ENCODE data around the gene ANKRD44.

Gene ANKRD44

GRCh38 chr2:197273485-197273884 lies 37.1 kb downstream of the ANKRD44 start:
- no peaks in the 10 kb centered on the region for H3K27me3 Mint-ChIP-seq
- no peaks in the 10 kb centered on the region for H3K9me3 Mint-ChIP-seq
- no peak overlapping the region for H3K27ac Mint-ChIP-seq
- H3K4me1 Mint-ChIP-seq = peaks cover 70% of the 10 kb centered on the region
- DNase-seq = no peak
- CTCF ChIA-PET = interaction anchor here (1.1 kb wide), 1 partner anchor 33 kb away, joined by 3 read pairs; no protein-coding TSS in a partner anchor
- peaks cover 32% of the 10 kb centered on the region for H3K36me3 Mint-ChIP-seq
- H3K4me3 Mint-ChIP-seq = no peak overlapping the region

- Mint-ChIP-seq H3K27me3 (no peaks in the 10 kb centered on the region), H3K36me3 (peaks cover 34% of the 10 kb centered on the region), H3K4me1 (peaks cover 86% of the 10 kb centered on the region), H3K9me3 (no peaks in the 10 kb centered on the region), H3K4me3 (no peak overlapping the region), H3K27ac (peak overlapping the region; percentile 67)
- CTCF ChIA-PET = interaction anchor here (0.7 kb wide), 1 partner anchor 44 kb away, joined by 3 read pairs; no protein-coding TSS in a partner anchor
- DNase-seq = no peak
Observed at GRCh38 chr2:197270601-197271000, 40.0 kb downstream of the ANKRD44 start.

GRCh38 chr2:197269815-197270214 lies 40.8 kb downstream of the ANKRD44 start:
- H3K4me1 Mint-ChIP-seq = peaks cover 88% of the 10 kb centered on the region
- CTCF ChIA-PET = no interaction called here
- DNase-seq = no peak
- peak overlapping the region; percentile 30 for H3K27ac Mint-ChIP-seq
- no peaks in the 10 kb centered on the region for H3K27me3 Mint-ChIP-seq
- H3K9me3 Mint-ChIP-seq = no peaks in the 10 kb centered on the region
- H3K36me3 Mint-ChIP-seq = peaks cover 30% of the 10 kb centered on the region
- no peak overlapping the region for H3K4me3 Mint-ChIP-seq

GRCh38 chr2:197268786-197269584 lies 41.6 kb downstream of the ANKRD44 start:
- Mint-ChIP-seq H3K36me3 (peaks cover 25% of the 10 kb centered on the region), H3K9me3 (no peaks in the 10 kb centered on the region), H3K4me1 (peaks cover 90% of the 10 kb centered on the region), H3K4me3 (no peak overlapping the region), H3K27ac (no peak overlapping the region), H3K27me3 (no peaks in the 10 kb centered on the region)
- CTCF ChIA-PET = no interaction called here
- DNase-seq = no peak

- Mint-ChIP-seq H3K27ac (peak overlapping the region; percentile 80), H3K4me3 (peak overlapping the region; percentile 20), H3K4me1 (peaks cover 98% of the 10 kb centered on the region), H3K9me3 (no peaks in the 10 kb centered on the region), H3K36me3 (peaks cover 31% of the 10 kb centered on the region), H3K27me3 (no peaks in the 10 kb centered on the region)
- CTCF ChIA-PET = interaction anchor here (1.7 kb wide), 1 partner anchor 11 kb away, joined by 3 read pairs; no protein-coding TSS in a partner anchor
- no peak for DNase-seq
Observed at GRCh38 chr2:197266477-197266876, 44.1 kb downstream of the ANKRD44 start.

- Mint-ChIP-seq H3K27ac (peak overlapping the region; percentile 80), H3K9me3 (no peaks in the 10 kb centered on the region), H3K27me3 (no peaks in the 10 kb centered on the region), H3K4me1 (peaks cover 97% of the 10 kb centered on the region), H3K36me3 (peaks cover 31% of the 10 kb centered on the region), H3K4me3 (peak overlapping the region; percentile 30)
- DNase-seq = no peak
- CTCF ChIA-PET = no interaction called here
Observed at GRCh38 chr2:197265924-197266323, 44.7 kb downstream of the ANKRD44 start.

GRCh38 chr2:197265036-197265435 lies 45.5 kb downstream of the ANKRD44 start:
- no peak for DNase-seq

GRCh38 chr2:197264332-197264731 lies 46.2 kb downstream of the ANKRD44 start:
- no peaks in the 10 kb centered on the region for H3K27me3 Mint-ChIP-seq
- H3K36me3 Mint-ChIP-seq = peaks cover 35% of the 10 kb centered on the region
- H3K27ac Mint-ChIP-seq = peak overlapping the region; percentile 75
- CTCF ChIA-PET = interaction anchor here (0.6 to 1.9 kb wide), 2 partner anchors 43 to 45 kb away, joined by 3 to 6 read pairs; no protein-coding TSS in a partner anchor
- DNase-seq = no peak
- H3K9me3 Mint-ChIP-seq = peaks cover 1% of the 10 kb centered on the region
- no peak overlapping the region for H3K4me3 Mint-ChIP-seq
- peaks cover 91% of the 10 kb centered on the region for H3K4me1 Mint-ChIP-seq

More at GRCh38 chr2:197265036-197265435, 45.5 kb downstream of the ANKRD44 start:
- CTCF ChIA-PET = interaction anchor here (0.6 kb wide), 1 partner anchor 43 kb away, joined by 3 read pairs; no protein-coding TSS in a partner anchor
- peak overlapping the region; percentile 42 for H3K27ac Mint-ChIP-seq
- peak overlapping the region; percentile 21 for H3K4me3 Mint-ChIP-seq
- no peaks in the 10 kb centered on the region for H3K9me3 Mint-ChIP-seq
- H3K36me3 Mint-ChIP-seq = peaks cover 30% of the 10 kb centered on the region
- no peaks in the 10 kb centered on the region for H3K27me3 Mint-ChIP-seq
- H3K4me1 Mint-ChIP-seq = peaks cover 93% of the 10 kb centered on the region

- Mint-ChIP-seq H3K27me3 (no peaks in the 10 kb centered on the region), H3K4me1 (peaks cover 91% of the 10 kb centered on the region), H3K4me3 (no peak overlapping the region), H3K36me3 (peaks cover 42% of the 10 kb centered on the region), H3K27ac (no peak overlapping the region), H3K9me3 (peaks cover 1% of the 10 kb centered on the region)
- no peak for DNase-seq
- CTCF ChIA-PET = interaction anchor here (1.2 to 1.9 kb wide), 2 partner anchors 46 to 57 kb away, joined by 3 to 6 read pairs; no protein-coding TSS in a partner anchor
Observed at GRCh38 chr2:197263077-197263476, 47.5 kb downstream of the ANKRD44 start.

- H3K27me3 Mint-ChIP-seq = no peaks in the 10 kb centered on the region
- DNase-seq = no peak
- CTCF ChIA-PET = interaction anchor here (0.8 to 1.5 kb wide), 3 partner anchors 16 to 148 kb away, joined by 3 read pairs; no protein-coding TSS in a partner anchor
- peaks cover 1% of the 10 kb centered on the region for H3K9me3 Mint-ChIP-seq
- peaks cover 88% of the 10 kb centered on the region for H3K4me1 Mint-ChIP-seq
- peak overlapping the region; percentile 75 for H3K27ac Mint-ChIP-seq
- H3K4me3 Mint-ChIP-seq = peak overlapping the region; percentile 12
- H3K36me3 Mint-ChIP-seq = peaks cover 37% of the 10 kb centered on the region
Observed at GRCh38 chr2:197261808-197262226, 48.8 kb downstream of the ANKRD44 start.

GRCh38 chr2:197259470-197259999 lies 51.0 kb downstream of the ANKRD44 start:
- H3K27ac Mint-ChIP-seq = peak overlapping the region; percentile 79
- peaks cover 37% of the 10 kb centered on the region for H3K36me3 Mint-ChIP-seq
- H3K9me3 Mint-ChIP-seq = peaks cover 1% of the 10 kb centered on the region
- no peak for DNase-seq
- H3K27me3 Mint-ChIP-seq = no peaks in the 10 kb centered on the region
- H3K4me1 Mint-ChIP-seq = peaks cover 88% of the 10 kb centered on the region
- no peak overlapping the region for H3K4me3 Mint-ChIP-seq
- CTCF ChIA-PET = interaction anchor here (0.6 to 1.3 kb wide), 2 partner anchors 18 to 52 kb away, joined by 3 read pairs; no protein-coding TSS in a partner anchor

GRCh38 chr2:197258580-197258979 lies 52.0 kb downstream of the ANKRD44 start:
- Mint-ChIP-seq H3K4me3 (no peak overlapping the region), H3K27ac (peak overlapping the region; percentile 79), H3K4me1 (peaks cover 88% of the 10 kb centered on the region), H3K36me3 (peaks cover 37% of the 10 kb centered on the region), H3K9me3 (peaks cover 1% of the 10 kb centered on the region), H3K27me3 (no peaks in the 10 kb centered on the region)
- CTCF ChIA-PET = interaction anchor here (1.3 kb wide), 1 partner anchor 53 kb away, joined by 3 read pairs; no protein-coding TSS in a partner anchor
- DNase-seq = no peak

GRCh38 chr2:197256547-197257170 lies 53.9 kb downstream of the ANKRD44 start:
- Mint-ChIP-seq H3K4me1 (peaks cover 69% of the 10 kb centered on the region), H3K36me3 (peaks cover 26% of the 10 kb centered on the region), H3K27me3 (no peaks in the 10 kb centered on the region), H3K9me3 (peaks cover 1% of the 10 kb centered on the region), H3K4me3 (peak overlapping the region; percentile 74), H3K27ac (peak overlapping the region; percentile 95)
- DNase-seq = no peak
- CTCF ChIA-PET = interaction anchor here (0.8 to 3.3 kb wide), 7 partner anchors 14 to 58 kb away, joined by 3 to 11 read pairs (median 5); no protein-coding TSS in a partner anchor

GRCh38 chr2:197256021-197256420 lies 54.6 kb downstream of the ANKRD44 start:
- no peak for DNase-seq
- Mint-ChIP-seq H3K27ac (peak overlapping the region; percentile 95), H3K4me3 (peak overlapping the region; percentile 74), H3K4me1 (peaks cover 71% of the 10 kb centered on the region), H3K27me3 (no peaks in the 10 kb centered on the region), H3K36me3 (peaks cover 29% of the 10 kb centered on the region), H3K9me3 (peaks cover 1% of the 10 kb centered on the region)
- CTCF ChIA-PET = interaction anchor here (0.6 to 3.3 kb wide), 7 partner anchors 13 to 59 kb away, joined by 3 to 11 read pairs (median 3); no protein-coding TSS in a partner anchor

Data from activated naive CD4-positive, alpha-beta T cell treated with anti-CD3 and anti-CD28 coated beads, Interleukin-2, amount 10 ng/mL, durations not matched to agents 7 days and 5 days (primary cell).